Activated B cell treated with CpG ODN at 0.5 μM for 24 hours (primary cell): ENCODE measurements around the gene RRAS2. TPM values are rescaled to one million over a fixed set of nuclear protein-coding genes. Genes with fewer than 3 reads are reported as not detected.
A peak's percentile ranks its signal among the peaks of the same experiment; 100 is the strongest.
"Not testable (repeated sequence)": the region's sequence is repeated elsewhere in the genome, so short reads cannot be mapped to it uniquely, and the experiment has no call there.

Experiments
- ATAC-seq: fragments of 200-7000 bp; cut with Tn5 transposase; one replicate; pipeline ENCODE4 v1.10.0; 2021; ENCODE audit warnings: low read depth, mild to moderate bottlenecking, moderate library complexity
- CTCF ChIA-PET: fragments of 350-600 bp; sonication (Branson Sonifier 250); formaldehyde crosslinking; loops from one replicate; lab custom pipeline; 2021; ENCODE audit warnings: antibody characterized with exemption; lab: Charles Lee
- POLR2A ChIA-PET: fragments of 350-600 bp; sonication (Branson Sonifier 250); formaldehyde crosslinking; loops from one replicate; lab custom pipeline; 2021; ENCODE audit warnings: antibody characterized with exemption; lab: Charles Lee
- DNase-seq: peaks from one replicate; pipeline ENCODE4 v3.0.0; 2022
- H3K27ac Mint-ChIP-seq: one replicate; pipeline ENCODE4 v1.8.0; 2020; ENCODE audit warnings: mixed read lengths
- H3K27me3 Mint-ChIP-seq: one replicate; pipeline ENCODE4 v1.8.0; 2021; ENCODE audit warnings: mixed read lengths
- H3K36me3 Mint-ChIP-seq: one replicate; pipeline ENCODE4 v1.8.0; 2021; ENCODE audit warnings: low read depth, mixed read lengths
- H3K4me1 Mint-ChIP-seq: one replicate; pipeline ENCODE4 v1.8.0; 2021; ENCODE audit warnings: mixed read lengths
- H3K4me3 Mint-ChIP-seq: one replicate; pipeline ENCODE4 v1.8.0; 2020; ENCODE audit warnings: mild to moderate bottlenecking, mixed read lengths
- H3K9me3 Mint-ChIP-seq: one replicate; pipeline ENCODE4 v1.8.0; 2020; ENCODE audit warnings: mixed read lengths
- intact Hi-C: fragments of 100-400 bp; cut with micrococcal nuclease; formaldehyde crosslinking; loops from one replicate; pipeline ENCODE4 v1.15.1; 2024
- total RNA-seq: library from RNA; stranded (reverse); gene quantifications from 2 replicates; pipeline ENCODE4 v1.2.3, GENCODE V29; 2022
- TF ChIP-seq, protein P1 (sequence below): fragments of 200-600 bp; IDR thresholded peaks from one replicate; pipeline ENCODE4 v1.8.0; 2022; ENCODE audit warnings: antibody characterized with exemption, mild to moderate bottlenecking

RRAS2 gene
- total RNA-seq, 1 donor from 2014 or later = 106 TPM

DNA sequence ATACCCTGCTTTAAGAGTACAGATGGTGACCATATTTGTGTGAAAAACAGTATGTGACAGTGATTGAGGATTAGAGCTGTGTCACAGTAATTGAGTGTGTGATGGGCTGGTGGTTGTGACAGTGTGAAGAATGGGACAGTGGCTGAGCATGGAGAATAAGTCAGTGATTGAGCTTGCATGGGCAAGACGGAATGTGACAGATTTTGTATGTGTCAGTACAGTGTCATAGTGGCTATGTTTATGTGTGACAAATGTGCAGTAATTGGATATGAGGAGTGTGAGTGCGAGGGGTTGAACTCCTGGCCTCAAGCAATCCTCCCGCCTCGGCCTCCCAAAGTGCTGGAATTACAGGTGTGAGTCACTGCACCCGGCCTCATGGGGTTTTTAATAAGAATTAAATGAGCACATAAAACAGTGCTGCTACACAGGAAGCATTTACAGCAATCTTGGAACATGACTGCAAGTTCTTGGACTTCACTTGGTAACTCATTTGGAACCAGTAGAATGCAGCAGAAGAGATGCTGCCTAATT, 583 bp upstream of the RRAS2 start:
- H3K4me3 Mint-ChIP-seq = peak overlapping the region; percentile 84
- ATAC-seq = no peak
- DNase-seq = no peak
- peaks cover 38% of the 10 kb centered on the region for H3K4me1 Mint-ChIP-seq
- peak overlapping the region; percentile 8 for H3K27ac Mint-ChIP-seq
- no peaks in the 10 kb centered on the region for H3K27me3 Mint-ChIP-seq
- no peaks in the 10 kb centered on the region for H3K9me3 Mint-ChIP-seq
- POLR2A ChIA-PET = interaction anchor here (0.6 kb wide), 2 partner anchors 39 to 88 kb away, joined by 4 to 5 read pairs; no protein-coding TSS in a partner anchor
- intact Hi-C loops = loop anchor here (1.0 to 5.0 kb wide), 9 partner anchors 10 to 138 kb away; partner anchors contain the start of gene COPB1
- CTCF ChIA-PET = interaction anchor here (1.1 kb wide), 1 partner anchor 59 kb away, joined by 5 read pairs; no protein-coding TSS in a partner anchor
- TF ChIP-seq, protein P1, sequence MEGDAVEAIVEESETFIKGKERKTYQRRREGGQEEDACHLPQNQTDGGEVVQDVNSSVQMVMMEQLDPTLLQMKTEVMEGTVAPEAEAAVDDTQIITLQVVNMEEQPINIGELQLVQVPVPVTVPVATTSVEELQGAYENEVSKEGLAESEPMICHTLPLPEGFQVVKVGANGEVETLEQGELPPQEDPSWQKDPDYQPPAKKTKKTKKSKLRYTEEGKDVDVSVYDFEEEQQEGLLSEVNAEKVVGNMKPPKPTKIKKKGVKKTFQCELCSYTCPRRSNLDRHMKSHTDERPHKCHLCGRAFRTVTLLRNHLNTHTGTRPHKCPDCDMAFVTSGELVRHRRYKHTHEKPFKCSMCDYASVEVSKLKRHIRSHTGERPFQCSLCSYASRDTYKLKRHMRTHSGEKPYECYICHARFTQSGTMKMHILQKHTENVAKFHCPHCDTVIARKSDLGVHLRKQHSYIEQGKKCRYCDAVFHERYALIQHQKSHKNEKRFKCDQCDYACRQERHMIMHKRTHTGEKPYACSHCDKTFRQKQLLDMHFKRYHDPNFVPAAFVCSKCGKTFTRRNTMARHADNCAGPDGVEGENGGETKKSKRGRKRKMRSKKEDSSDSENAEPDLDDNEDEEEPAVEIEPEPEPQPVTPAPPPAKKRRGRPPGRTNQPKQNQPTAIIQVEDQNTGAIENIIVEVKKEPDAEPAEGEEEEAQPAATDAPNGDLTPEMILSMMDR = no peak
- H3K36me3 Mint-ChIP-seq = peaks cover 18% of the 10 kb centered on the region

DNA sequence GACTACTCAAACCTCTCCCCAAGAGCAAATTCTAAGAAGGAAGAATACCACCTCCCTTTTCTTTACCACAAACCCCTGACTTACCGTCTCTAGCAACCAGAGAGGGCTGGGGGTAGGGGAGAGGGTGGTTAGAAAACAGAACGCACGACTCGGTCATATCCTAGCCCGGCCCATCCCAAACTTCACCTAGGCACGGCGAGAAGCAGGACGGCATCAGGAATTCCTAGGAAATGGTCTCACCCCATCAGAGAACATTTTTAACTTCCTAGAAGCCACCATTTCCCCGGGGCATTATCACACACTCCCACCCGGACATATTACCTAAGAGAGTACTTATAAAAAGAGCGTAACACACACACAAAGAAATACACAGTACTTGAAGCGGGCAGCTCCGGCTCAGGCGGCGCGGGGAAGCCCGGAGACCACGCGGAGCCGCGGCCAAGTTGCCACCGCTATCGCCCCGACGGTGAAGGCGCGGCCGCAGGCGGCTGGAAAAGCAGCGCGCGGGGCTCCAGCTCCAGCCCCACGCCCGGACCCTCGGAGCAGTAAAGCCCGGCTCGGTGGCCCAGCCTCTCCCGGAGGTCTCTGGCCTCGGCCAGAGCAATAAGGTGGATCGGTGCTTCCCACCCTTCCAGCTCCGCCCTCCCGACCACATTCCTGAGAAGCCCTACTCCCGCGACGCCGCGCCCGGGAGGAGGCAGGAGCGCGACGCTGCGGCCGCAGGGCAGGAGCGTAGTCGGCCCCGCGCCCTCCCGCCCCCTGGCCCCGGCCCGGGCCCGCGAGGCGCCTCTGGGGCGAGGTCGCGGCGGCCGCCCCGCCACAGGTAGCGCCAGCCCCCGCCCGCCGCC, 878 bp downstream of the RRAS2 start:
- H3K27me3 Mint-ChIP-seq = no peaks in the 10 kb centered on the region
- peak overlapping the region; percentile 89 for H3K4me3 Mint-ChIP-seq
- H3K9me3 Mint-ChIP-seq = no peaks in the 10 kb centered on the region
- ChIA-PET POLR2A (interaction anchor here (0.7 to 2.1 kb wide), 19 partner anchors 12 to 534 kb away, joined by 3 to 23 read pairs (median 4); partner anchors contain the start of gene CYP2R1), CTCF (interaction anchor here (0.7 to 1.6 kb wide), 4 partner anchors 49 to 97 kb away, joined by 3 to 6 read pairs (median 4); no protein-coding TSS in a partner anchor)
- H3K36me3 Mint-ChIP-seq = peaks cover 27% of the 10 kb centered on the region
- peaks cover 50% of the 10 kb centered on the region for H3K4me1 Mint-ChIP-seq
- intact Hi-C loops = loop anchor here (1.0 to 5.0 kb wide), 7 partner anchors 8 to 690 kb away; partner anchors contain the start of genes COPB1 and FAR1
- H3K27ac Mint-ChIP-seq = peak overlapping the region; percentile 81
- TF ChIP-seq, protein P1 = no peak
- peak; percentile 52 for ATAC-seq
- DNase-seq = peak; percentile 49

DNA sequence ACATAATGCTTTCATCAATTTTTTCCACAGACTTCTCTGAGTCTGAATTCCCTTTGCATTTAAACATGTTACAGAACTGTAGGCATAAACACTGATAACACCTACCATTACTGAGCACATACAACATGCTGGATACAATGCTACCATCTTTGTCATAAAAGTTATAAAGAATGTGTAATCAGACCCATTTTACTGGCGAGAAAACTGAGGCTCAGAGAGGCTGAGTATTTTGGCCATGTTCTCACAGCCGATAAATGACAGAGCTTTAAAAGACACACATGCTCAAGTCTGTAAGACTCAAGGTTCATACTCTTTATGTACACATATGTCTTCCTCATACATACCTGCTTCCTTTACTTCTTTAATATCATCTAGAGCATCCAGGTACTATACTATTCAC, 2.6 kb downstream of the RRAS2 start:
- Mint-ChIP-seq H3K27me3 (no peaks in the 10 kb centered on the region), H3K36me3 (peaks cover 34% of the 10 kb centered on the region), H3K27ac (peak overlapping the region; percentile 54), H3K4me1 (peaks cover 59% of the 10 kb centered on the region), H3K9me3 (no peaks in the 10 kb centered on the region), H3K4me3 (peak overlapping the region; percentile 73)
- no peak for ATAC-seq
- POLR2A ChIA-PET = interaction anchor here (0.6 to 1.1 kb wide), 4 partner anchors 15 to 60 kb away, joined by 3 to 6 read pairs (median 4); no protein-coding TSS in a partner anchor
- CTCF ChIA-PET = interaction anchor here (1.0 to 1.2 kb wide), 2 partner anchors 46 to 55 kb away, joined by 3 to 4 read pairs; no protein-coding TSS in a partner anchor
- DNase-seq = no peak
- TF ChIP-seq, protein P1 = no peak
- intact Hi-C loops = loop anchor here (5.0 kb wide), 1 partner anchor 141 kb away; the partner anchor contains the start of gene COPB1

DNA sequence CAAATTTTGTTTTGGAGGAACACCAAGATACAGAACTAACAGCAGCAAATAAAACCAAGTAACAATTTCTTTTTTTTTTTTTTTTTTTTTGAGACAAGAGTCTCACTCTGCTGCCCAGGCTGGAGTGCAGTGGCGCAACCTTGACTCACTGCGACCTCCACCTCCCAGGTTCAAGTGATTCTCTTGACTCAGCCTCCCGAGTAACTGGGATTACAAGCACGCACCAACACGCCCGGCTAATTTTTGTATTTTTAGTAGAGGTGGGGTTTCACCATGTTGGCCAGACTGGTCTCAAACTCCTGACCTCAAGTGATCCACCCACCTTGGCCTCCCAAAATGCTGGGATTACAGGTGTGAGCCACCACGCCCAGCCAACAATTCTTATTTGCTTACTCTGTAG, 4.4 kb downstream of the RRAS2 start:
- intact Hi-C loops = loop anchor here (5.0 kb wide), 1 partner anchor 143 kb away; the partner anchor contains the start of gene COPB1
- H3K9me3 Mint-ChIP-seq, DNase-seq, H3K27me3 Mint-ChIP-seq, ATAC-seq, CTCF ChIA-PET, H3K27ac Mint-ChIP-seq: not testable (repeated sequence)
- Mint-ChIP-seq H3K4me3 (peak overlapping the region; percentile 38), H3K36me3 (peaks cover 48% of the 10 kb centered on the region), H3K4me1 (peaks cover 75% of the 10 kb centered on the region)
- POLR2A ChIA-PET = interaction anchor here (0.8 kb wide), 1 partner anchor 100 kb away, joined by 4 read pairs; no protein-coding TSS in a partner anchor

DNA sequence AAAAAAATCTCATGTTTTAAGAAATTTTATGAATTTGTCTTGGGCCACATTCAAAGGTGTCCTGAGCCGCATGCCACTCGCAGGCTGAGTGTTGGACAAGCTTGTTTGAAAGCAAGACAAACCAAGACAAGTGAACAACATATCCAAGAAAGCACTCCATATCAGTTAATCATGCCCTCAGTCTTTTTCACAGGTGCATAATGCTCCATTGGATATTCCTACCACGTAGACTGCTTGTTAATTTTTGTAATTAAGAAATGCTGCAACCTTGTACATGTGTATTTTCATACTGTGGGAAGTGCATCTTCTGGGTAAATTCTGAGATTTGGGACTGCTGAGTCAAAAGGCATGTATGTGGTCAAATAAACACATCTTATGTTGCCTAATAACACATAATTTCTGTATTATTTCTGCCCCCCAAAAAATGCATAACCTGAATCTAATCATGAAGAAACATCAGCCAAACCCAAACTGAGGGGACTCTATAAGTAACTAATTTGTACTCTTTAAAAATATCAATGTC, 8.2 kb downstream of the RRAS2 start:
- peaks cover 68% of the 10 kb centered on the region for H3K4me1 Mint-ChIP-seq
- no peak for DNase-seq
- peaks cover 55% of the 10 kb centered on the region for H3K36me3 Mint-ChIP-seq
- intact Hi-C loops = loop anchor here (1.0 kb wide), 2 partner anchors 8 kb away; no protein-coding TSS in a partner anchor
- POLR2A ChIA-PET = interaction anchor here (1.3 kb wide), 1 partner anchor 11 kb away, joined by 3 read pairs; no protein-coding TSS in a partner anchor
- peak overlapping the region; percentile 25 for H3K27ac Mint-ChIP-seq
- TF ChIP-seq, protein P1 = no peak
- ATAC-seq = no peak
- H3K27me3 Mint-ChIP-seq = no peaks in the 10 kb centered on the region
- H3K9me3 Mint-ChIP-seq = peaks cover 7% of the 10 kb centered on the region
- no peak overlapping the region for H3K4me3 Mint-ChIP-seq
- CTCF ChIA-PET = interaction anchor here (1.0 kb wide), 1 partner anchor 41 kb away, joined by 3 read pairs; no protein-coding TSS in a partner anchor
